Measurements from ENCODE around the gene NIT1.

NIT1 gene

GRCh38 chr1:161117759-161118581, at the start of gene NIT1, which contains the start of gene PFDN2:
TSS of gene NIT1 (plus strand) at chr1:161118105. CDS start at chr1:161118177, 72 bp downstream.
TSS of gene PFDN2 (minus strand) at chr1:161118037. CDS start at chr1:161118026, 11 bp downstream.
- peak; percentile 58 for DNase-seq

GRCh38 chr1:161068306-161069234, 49.3 kb upstream of the NIT1 start:
- no peak for DNase-seq

DNA sequence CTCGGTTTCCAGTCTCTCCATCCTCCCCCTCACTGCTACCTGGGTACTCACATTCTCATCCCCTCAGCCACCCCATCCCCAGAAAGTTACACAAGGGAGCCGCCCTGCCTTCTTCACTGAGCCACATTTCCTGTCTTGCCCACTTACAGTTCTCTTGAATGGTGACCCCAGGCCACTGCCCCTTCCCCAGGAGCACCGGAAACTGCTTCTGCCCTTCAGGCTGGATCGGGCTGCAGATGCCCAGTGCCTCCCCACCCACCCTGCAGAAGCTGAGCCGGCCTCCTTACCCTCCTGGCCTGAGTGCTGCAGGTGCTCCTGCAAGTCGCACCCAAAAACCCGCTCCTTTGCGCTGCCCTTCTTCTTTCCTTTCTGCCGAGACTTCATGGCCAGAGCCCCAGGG, 48.7 kb upstream of the NIT1 start:
- no peak for DNase-seq

GRCh38 chr1:161069731-161070270, 48.1 kb upstream of the NIT1 start, which contains the start of gene ARHGAP30:
TSS of gene ARHGAP30 (minus strand) at chr1:161069891. CDS start at chr1:161069624, 267 bp downstream.
- no peak for DNase-seq

DNA sequence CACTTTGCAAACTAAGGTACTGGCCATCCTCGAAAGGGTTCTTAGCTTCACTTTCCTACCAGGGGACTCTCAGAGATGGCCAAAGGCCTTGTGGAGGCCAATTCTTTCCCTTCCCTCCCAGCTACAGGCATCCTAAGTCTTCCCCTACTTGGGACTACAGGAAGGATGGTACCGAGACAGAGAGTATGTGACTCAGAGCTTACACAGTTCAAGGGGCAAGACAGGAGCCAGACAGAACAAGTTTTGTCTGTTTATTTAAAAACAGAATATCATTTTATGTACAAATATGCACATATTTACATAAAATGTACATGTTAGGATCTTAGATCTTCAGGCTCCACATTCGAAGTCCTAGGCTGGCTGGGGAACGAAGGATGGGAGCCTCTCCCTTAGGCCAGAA, 47.1 kb upstream of the NIT1 start:
- no peak for DNase-seq

DNA sequence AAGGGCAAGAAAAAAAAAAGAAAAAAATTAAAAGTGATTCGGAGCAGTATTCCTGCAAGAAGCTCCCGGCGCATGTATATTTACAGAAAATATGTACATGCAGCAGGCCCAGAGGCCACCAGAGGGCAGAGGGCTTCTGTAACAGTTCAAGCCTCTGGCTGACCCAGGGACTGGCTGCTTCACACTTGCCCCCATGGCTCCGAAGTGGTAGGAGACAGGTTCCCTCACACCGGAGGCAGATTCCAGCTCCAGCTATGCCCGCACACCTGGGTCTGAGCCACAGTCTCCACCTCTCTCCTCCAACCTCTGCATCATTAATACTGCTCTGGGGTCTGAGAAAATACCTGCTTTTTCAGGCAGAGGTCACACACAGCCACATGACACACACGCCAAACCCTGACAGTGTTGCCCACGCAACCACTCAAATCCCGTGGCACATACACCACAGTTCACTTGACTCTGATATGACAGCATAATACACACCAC, 46.0 kb upstream of the NIT1 start:
- peak; percentile 61 for DNase-seq

GRCh38 chr1:161072751-161073449, 45.0 kb upstream of the NIT1 start:
- DNase-seq, result no peak

- DNase-seq, result no peak
These were observed 44.3 kb upstream of the NIT1 start for GRCh38 chr1:161073474-161074121.

- no peak for DNase-seq
These were observed 43.1 kb upstream of the NIT1 start for GRCh38 chr1:161074676-161075368.

DNA sequence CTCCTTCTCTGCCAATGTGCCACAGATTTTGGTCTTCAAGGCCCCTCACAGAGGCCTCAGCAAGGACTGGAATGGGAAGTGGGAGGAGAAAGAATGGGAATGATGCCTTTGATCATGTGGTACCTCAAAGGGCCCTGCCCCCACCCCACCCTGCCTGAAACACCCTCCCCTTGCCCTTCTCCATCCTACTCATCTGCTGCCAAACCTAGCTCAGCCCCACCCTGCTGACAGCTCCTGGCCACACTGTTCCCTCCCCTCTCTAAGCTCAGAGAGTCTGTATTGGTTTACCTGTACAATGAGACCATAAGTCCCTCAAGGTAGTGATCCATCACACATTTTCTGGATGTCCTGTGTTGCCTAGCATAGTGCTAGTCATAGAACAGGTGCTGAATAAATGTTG, 41.5 kb upstream of the NIT1 start:
- DNase-seq, result no peak

DNA sequence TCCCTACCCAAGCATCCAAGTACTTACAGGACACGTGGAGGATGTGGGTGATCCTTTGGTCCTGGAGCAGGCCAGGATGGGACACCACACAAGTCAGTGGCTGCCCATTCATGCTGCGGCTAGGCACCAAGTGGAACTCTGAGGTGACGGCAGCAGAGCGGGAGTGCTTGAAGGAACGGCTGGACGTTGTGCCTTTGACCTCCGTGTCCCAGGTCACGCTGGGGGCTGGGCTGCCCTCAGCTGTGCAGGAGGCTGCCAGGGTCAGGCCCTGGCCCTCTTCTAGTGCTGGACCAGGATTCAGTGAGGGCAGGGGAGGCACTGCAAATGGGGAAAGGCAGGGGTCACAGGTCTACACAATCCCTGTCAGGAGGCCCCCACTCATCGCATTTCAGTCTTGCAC, 40.5 kb upstream of the NIT1 start:
- no peak for DNase-seq

DNA sequence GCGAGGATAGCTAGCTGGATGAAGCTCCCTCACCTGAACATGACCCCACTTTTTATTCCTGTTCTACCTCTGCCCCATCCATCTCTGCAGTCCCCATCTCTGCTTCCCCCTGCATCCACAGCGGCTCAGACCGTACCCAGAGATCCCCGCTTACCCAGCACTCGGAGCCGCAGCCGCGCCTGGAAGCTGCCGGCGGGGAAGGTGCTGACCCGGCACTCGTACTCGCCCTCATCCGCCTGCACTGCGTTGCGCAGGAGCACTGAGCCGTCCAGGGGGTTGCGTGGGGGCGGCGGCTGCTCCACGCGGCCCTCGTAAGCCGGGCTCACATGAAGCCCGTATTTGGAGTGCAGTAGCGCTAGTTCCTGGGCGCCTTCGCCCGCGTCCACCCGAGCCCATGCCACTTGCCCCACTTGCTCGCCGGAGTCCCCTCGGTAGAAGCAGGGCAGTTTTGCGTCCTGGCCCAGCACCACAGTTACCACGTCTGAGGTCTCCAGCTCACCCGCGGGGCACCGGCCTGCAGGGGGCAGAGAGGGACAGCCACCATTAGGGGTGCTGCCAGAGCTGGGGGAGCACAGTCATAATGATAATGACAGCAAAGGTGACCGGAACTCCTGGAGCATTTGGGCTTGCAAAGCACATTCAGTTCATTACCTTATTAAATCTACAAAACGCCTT, 38.3 kb upstream of the NIT1 start:
- DNase-seq, result no peak

GRCh38 chr1:161080441-161081405, 37.2 kb upstream of the NIT1 start:
- DNase-seq, result no peak

DNA sequence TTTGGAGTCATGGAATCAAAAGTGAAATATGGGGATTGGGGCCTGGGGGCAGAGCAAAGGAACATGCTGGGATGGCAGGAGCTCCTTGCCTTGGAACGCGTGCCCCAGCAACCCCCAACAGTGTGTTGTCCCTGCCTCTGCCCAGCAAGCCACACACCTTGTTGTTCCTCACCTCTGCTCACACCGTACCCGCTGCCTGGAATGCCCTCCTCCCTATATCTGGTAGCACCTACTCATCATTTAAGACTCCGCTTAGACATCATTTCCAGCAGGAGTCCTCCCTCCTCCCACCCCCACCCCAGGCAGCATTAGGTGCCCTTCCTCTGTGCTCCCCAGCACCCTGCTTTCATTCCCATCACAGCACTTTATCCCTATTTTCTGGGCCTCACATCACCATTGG, 36.4 kb upstream of the NIT1 start:
- DNase-seq, result no peak

GRCh38 chr1:161082483-161082882, 35.4 kb upstream of the NIT1 start:
- no peak for DNase-seq

GRCh38 chr1:161082996-161083747, 34.7 kb upstream of the NIT1 start:
- peak; percentile 16 for DNase-seq

- DNase-seq, result no peak
These were observed 33.9 kb upstream of the NIT1 start for GRCh38 chr1:161083748-161084596.

DNA sequence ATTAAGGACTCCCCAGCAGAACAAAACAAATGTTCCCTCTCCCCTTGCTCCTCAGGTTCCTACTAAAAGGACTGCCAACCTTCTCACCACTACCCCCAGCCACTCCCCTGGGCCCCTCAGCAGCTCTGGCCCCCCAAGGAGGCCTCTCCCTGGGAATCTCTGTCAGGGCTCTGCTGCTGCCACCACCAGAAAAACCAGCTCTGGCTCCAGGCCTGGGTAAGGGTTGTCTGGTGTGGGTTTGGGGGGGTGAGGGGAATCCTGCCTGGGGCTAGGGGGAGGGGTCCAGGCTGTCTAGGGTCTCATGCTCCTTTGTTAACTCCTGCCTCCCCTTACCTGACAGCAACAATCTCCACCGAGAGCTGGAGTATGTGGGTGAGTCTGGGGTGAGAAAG, 33.3 kb upstream of the NIT1 start:
- DNase-seq, result no peak

Data from DMS153 (cell line).